Fibroblast of skin of right quadriceps (primary cell): ENCODE data around the gene STK32B.
A peak's percentile ranks its signal among the peaks of the same experiment; 100 is the strongest.

ENCODE experiments used
- DNase-seq: peaks from one replicate; pipeline ENCODE4 v3.0.0-alpha.2; 2013

STK32B gene

GRCh38 chr4:5370286-5370685 is 319.0 kb downstream of the STK32B start:
- DNase-seq = peak; percentile 77

GRCh38 chr4:5371415-5372190 is 320.3 kb downstream of the STK32B start:
- DNase-seq = peak; percentile 89

- no peak for DNase-seq
Observed at GRCh38 chr4:5372198-5372597, 320.9 kb downstream of the STK32B start.

GRCh38 chr4:5373327-5373726 is 322.0 kb downstream of the STK32B start:
- no peak for DNase-seq

GRCh38 chr4:5374592-5374991 is 323.3 kb downstream of the STK32B start:
- DNase-seq = peak; percentile 28

- DNase-seq = no peak
Observed at GRCh38 chr4:5374994-5375393, 323.7 kb downstream of the STK32B start.

- DNase-seq = no peak
Observed at GRCh38 chr4:5376015-5376414, 324.7 kb downstream of the STK32B start.

- no peak for DNase-seq
Observed at GRCh38 chr4:5378002-5378401, 326.7 kb downstream of the STK32B start.

- DNase-seq = no peak
Observed at GRCh38 chr4:5379895-5380294, 328.6 kb downstream of the STK32B start.

- DNase-seq = peak; percentile 81
Observed at GRCh38 chr4:5381961-5382441, 330.7 kb downstream of the STK32B start.

- DNase-seq = peak; percentile 23
Observed at GRCh38 chr4:5383191-5383980, 332.1 kb downstream of the STK32B start.

- no peak for DNase-seq
Observed at GRCh38 chr4:5385741-5386311, 334.5 kb downstream of the STK32B start.

- DNase-seq = no peak
Observed at GRCh38 chr4:5386921-5387320, 335.6 kb downstream of the STK32B start.

GRCh38 chr4:5387457-5387856 is 336.2 kb downstream of the STK32B start:
- no peak for DNase-seq

GRCh38 chr4:5389756-5390310 is 338.6 kb downstream of the STK32B start:
- DNase-seq = no peak

- DNase-seq = no peak
Observed at GRCh38 chr4:5391492-5391891, 340.2 kb downstream of the STK32B start.

GRCh38 chr4:5393911-5394513 is 342.7 kb downstream of the STK32B start:
- peak; percentile 11 for DNase-seq

GRCh38 chr4:5395781-5396180 is 344.5 kb downstream of the STK32B start:
- DNase-seq = no peak

- no peak for DNase-seq
Observed at GRCh38 chr4:5398056-5398455, 346.8 kb downstream of the STK32B start.

GRCh38 chr4:5399124-5399523 is 347.8 kb downstream of the STK32B start:
- no peak for DNase-seq

GRCh38 chr4:5399790-5400421 is 348.6 kb downstream of the STK32B start:
- DNase-seq = peak; percentile 15

GRCh38 chr4:5403746-5404497 is 352.6 kb downstream of the STK32B start:
- no peak for DNase-seq
